Measurements from ENCODE around the gene ABAT. TPM values are rescaled to one million over a fixed set of nuclear protein-coding genes. Genes with fewer than 3 reads are reported as not detected.

The ABAT gene
- polyA plus RNA-seq, 2 of the 4 experiments (the other 2 are of a cell fraction): 0.68 to 1.2 TPM

DNA sequence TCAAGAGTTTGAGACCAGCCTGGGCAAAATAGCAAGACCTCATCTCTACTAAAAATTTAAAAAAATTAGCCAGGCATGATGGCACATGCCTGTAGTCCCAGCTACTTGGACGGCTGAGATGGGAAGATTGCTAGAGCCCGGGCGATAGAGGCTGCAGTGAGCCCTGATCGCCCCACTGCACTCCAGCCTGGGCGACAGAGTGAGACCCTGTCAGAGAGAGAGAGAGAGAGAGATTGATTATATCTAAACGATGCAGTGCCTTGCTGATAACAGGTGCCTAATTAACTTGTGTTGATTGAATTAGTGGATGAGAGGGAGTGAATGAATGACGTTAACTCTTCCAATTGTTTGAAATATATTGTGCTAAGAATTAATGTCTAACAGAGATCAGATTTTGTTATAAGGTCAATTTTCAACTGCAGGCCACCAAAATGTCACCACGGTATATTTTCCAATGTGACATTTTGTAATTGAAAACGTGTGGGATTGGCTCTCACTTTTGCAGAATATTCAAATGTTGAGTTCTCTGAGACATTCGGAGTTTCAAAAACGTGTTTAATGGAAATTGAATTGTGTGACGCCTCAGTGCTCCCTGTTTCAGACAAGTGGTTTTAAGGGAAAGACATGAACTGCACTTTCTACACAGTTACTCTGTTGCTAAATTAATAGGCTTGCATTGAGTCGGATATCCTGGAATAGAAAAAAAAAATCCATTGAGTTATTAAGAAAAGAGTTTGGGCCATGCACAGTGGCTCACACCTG is 53.6 kb downstream of the ABAT start (continued):
- TF ChIP-seq, protein P1, sequence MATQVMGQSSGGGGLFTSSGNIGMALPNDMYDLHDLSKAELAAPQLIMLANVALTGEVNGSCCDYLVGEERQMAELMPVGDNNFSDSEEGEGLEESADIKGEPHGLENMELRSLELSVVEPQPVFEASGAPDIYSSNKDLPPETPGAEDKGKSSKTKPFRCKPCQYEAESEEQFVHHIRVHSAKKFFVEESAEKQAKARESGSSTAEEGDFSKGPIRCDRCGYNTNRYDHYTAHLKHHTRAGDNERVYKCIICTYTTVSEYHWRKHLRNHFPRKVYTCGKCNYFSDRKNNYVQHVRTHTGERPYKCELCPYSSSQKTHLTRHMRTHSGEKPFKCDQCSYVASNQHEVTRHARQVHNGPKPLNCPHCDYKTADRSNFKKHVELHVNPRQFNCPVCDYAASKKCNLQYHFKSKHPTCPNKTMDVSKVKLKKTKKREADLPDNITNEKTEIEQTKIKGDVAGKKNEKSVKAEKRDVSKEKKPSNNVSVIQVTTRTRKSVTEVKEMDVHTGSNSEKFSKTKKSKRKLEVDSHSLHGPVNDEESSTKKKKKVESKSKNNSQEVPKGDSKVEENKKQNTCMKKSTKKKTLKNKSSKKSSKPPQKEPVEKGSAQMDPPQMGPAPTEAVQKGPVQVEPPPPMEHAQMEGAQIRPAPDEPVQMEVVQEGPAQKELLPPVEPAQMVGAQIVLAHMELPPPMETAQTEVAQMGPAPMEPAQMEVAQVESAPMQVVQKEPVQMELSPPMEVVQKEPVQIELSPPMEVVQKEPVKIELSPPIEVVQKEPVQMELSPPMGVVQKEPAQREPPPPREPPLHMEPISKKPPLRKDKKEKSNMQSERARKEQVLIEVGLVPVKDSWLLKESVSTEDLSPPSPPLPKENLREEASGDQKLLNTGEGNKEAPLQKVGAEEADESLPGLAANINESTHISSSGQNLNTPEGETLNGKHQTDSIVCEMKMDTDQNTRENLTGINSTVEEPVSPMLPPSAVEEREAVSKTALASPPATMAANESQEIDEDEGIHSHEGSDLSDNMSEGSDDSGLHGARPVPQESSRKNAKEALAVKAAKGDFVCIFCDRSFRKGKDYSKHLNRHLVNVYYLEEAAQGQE (IDR thresholded peaks at IDR 0.05): no peak
- TF ChIP-seq CBX2 (IDR thresholded peaks at IDR 0.05; ENCODE audit: borderline replicate concordance, low read depth): no peak
- no peak for TF ChIP-seq POLR2A (IDR thresholded peaks at IDR 0.05; ENCODE audit: low read length)
- no peak for TF ChIP-seq ZSCAN20 (CRISPR knock-in tag; IDR thresholded peaks at IDR 0.05)
- no peak for TF ChIP-seq TP53 (CRISPR knock-in tag; IDR thresholded peaks at IDR 0.05)

DNA sequence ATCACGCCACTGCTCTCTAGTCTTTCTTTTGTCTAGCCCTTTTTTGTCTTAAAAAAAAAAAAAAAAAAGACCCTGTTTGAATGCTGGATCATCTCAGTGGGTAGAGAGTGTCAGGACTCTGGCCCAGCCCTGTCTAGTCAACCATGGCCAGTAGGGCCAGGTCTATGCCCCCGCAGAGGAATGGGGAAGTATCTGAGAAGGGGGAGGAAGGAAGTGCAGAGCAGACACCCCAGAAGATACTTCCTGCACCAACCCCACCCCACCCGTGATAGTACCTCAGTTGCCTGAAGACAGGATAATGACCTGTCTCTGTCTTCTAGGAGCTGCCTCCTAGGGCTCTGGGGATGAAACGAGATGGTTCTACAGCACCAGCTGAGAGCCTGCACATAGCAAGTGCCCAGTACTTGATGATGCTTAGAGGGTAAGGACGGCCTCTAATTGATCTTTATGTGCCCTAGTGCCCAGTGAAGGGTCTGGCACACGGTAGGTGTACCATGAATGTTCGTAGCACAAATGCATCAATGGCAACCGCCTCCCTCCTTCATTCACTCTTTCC is 55.4 kb downstream of the ABAT start:
- H3K4me3 ChIP-seq: no peak overlapping the region
- whole genome bisulfite sequencing (ENCODE audit: missing lambda C conversion rate): 56% methylated on average over 7 of the region's 8 CpGs
- no peaks in the 10 kb centered on the region for H3K4me1 ChIP-seq
- H3K4me2 ChIP-seq: no peak overlapping the region
- ChIA-PET CTCF (interaction anchor here (0.6 to 1.5 kb wide), 2 partner anchors 69 to 409 kb away, joined by 3 to 7 read pairs; no protein-coding TSS in a partner anchor), POLR2A (no interaction called here)
- FAIRE-seq (no peak), DNase-seq (ENCODE audit: low read depth in 1 of 2, low spot score in 1 of 2) (no peak), ATAC-seq (no peak; a peak in 1 of 6 replicates)
- no peak for TF ChIP-seq NPAS2 (CRISPR knock-in tag; IDR thresholded peaks at IDR 0.05; ENCODE audit: borderline replicate concordance)
- TF ChIP-seq CHD4 (IDR thresholded peaks at IDR 0.05; ENCODE audit: borderline replicate concordance): no peak
- TF ChIP-seq, protein P2, sequence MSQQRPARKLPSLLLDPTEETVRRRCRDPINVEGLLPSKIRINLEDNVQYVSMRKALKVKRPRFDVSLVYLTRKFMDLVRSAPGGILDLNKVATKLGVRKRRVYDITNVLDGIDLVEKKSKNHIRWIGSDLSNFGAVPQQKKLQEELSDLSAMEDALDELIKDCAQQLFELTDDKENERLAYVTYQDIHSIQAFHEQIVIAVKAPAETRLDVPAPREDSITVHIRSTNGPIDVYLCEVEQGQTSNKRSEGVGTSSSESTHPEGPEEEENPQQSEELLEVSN (IDR thresholded peaks at IDR 0.05; ENCODE audit: borderline replicate concordance, low read depth): no peak
- no peak for TF ChIP-seq BHLHE40 (IDR thresholded peaks at IDR 0.05; ENCODE audit: low read depth, low read length)
- no peak for TF ChIP-seq EHF (CRISPR knock-in tag; IDR thresholded peaks at IDR 0.05)
- no peak for TF ChIP-seq MAFK (IDR thresholded peaks at IDR 0.05; ENCODE audit: partially characterized antibody)
- TF ChIP-seq CBX8 (IDR thresholded peaks at IDR 0.05): no peak
- no peak for TF ChIP-seq HOXB5 (CRISPR knock-in tag; IDR thresholded peaks at IDR 0.05)
- no peak for TF ChIP-seq ZFP36 (IDR thresholded peaks at IDR 0.05; ENCODE audit: borderline replicate concordance, partially characterized antibody)
- TF ChIP-seq, protein P3, sequence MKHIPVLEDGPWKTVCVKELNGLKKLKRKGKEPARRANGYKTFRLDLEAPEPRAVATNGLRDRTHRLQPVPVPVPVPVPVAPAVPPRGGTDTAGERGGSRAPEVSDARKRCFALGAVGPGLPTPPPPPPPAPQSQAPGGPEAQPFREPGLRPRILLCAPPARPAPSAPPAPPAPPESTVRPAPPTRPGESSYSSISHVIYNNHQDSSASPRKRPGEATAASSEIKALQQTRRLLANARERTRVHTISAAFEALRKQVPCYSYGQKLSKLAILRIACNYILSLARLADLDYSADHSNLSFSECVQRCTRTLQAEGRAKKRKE (CRISPR knock-in tag; IDR thresholded peaks at IDR 0.05; ENCODE audit: low read depth): no peak
- TF ChIP-seq NFE2L2 (conservative IDR thresholded peaks at IDR 0.05; ENCODE audit: low read length): no peak
- no peak overlapping the region for H3K27ac ChIP-seq
- H3K9me3 ChIP-seq: no peaks in the 10 kb centered on the region

DNA sequence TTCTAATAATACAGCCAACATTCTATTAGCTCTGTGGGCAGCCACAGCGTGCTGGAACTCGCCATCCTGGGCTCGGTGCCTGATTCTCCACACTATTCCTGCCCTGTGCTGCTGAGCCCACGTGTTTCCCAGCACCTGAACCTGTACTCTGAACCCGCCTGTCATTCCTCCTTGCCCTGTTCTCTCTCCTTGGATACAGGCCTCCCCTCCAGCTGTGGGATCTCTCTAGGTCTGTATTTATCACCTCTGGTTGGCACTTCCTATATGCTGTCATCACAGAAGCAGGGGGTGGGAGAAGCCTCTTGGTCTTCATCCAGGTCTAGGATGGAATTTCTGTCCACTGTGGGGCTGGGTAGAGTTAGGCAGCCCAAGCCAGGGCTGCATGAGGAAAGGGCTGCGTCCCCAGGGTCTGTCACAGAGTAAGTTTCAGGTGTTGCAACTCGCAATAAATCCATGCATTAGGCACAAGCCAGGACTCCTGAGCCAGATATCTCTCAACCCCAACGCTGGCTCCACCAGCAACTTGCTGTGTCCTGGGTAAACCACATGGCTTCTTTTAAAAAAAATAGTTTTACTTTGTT is 56.0 kb downstream of the ABAT start:
- H3K27ac ChIP-seq: no peak overlapping the region
- ATAC-seq (no peak; a peak in 1 of 6 replicates), FAIRE-seq (no peak), DNase-seq (ENCODE audit: low read depth in 1 of 2, low spot score in 1 of 2) (no peak)
- POLR2A ChIA-PET: no interaction called here
- no peak for TF ChIP-seq ZFP36 (IDR thresholded peaks at IDR 0.05; ENCODE audit: borderline replicate concordance, partially characterized antibody)
- CTCF ChIA-PET: no interaction called here
- no peak overlapping the region for H3K4me3 ChIP-seq
- no peaks in the 10 kb centered on the region for H3K4me1 ChIP-seq
- H3K9me3 ChIP-seq: no peaks in the 10 kb centered on the region
- no peak overlapping the region for H3K4me2 ChIP-seq
- 47% methylated on average over 7 of the region's 8 CpGs for WGBS (ENCODE audit: missing lambda C conversion rate)
